GM12891 (cell line): Measurements from ENCODE around the gene SETD7.

Experiments
- PAX5 ChIP-seq: IDR thresholded peaks from 2 replicates; pipeline ENCODE4 v1.6.1; 2011; ENCODE audit warnings: low read length, moderate library complexity, mild to moderate bottlenecking; ENCODE audit not compliant: insufficient read depth, severe bottlenecking
- POLR2A ChIP-seq: IDR thresholded peaks from 2 replicates; pipeline ENCODE4 v1.6.1; 2011; ENCODE audit warnings: low read depth, low read length, control low read depth
- POLR2AphosphoS5 ChIP-seq: IDR thresholded peaks from 2 replicates; pipeline ENCODE4 v1.6.1; 2011; ENCODE audit warnings: low read depth, low read length, control low read depth
- POU2F2 ChIP-seq: IDR thresholded peaks from 2 replicates; pipeline ENCODE4 v1.6.1; 2011; ENCODE audit warnings: low read depth, mild to moderate bottlenecking, control low read depth, low read length, moderate library complexity
- SPI1 ChIP-seq: IDR thresholded peaks from 2 replicates; pipeline ENCODE4 v1.6.1; 2011; ENCODE audit warnings: low read depth, low read length, control low read depth
- TAF1 ChIP-seq: IDR thresholded peaks from 2 replicates; pipeline ENCODE4 v1.6.1; 2011; ENCODE audit warnings: low read depth, low read length, control low read depth

DNA sequence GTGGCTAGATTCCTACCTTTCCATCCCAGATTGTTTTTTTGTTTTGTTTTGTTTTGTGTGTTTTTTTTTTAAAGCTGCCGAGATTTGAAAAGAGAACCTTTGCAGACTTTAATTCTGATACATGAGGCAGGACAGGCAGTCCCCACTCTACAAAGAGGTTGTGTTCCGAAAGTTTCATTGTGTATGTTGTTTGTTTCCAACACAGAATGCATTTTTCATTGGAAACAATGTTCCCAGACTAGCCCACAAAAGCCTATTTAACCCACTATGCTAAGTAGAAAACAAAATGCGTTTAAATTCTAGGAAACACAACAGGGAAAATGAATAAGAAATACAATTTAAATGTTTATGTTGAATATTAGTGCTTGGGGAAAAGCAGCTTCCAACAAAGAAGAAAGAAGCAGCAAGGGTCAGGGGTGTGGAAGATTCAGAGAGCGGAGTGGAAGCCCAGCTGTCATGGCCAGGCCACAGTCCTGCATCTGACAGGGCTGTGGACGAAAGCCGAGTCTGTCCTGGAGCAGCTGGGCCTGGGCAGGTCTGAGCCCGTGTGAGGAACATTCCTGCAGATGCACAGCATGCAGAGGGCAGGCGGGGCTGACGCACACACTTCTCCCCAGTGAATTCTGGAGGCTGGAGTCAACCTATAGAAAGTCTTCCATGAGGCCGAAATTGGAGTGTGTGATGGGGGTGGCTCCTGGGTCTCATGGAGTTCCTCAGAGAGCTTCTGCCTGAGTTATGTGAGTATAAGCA lies 12.4 kb upstream of the SETD7 start:
- TF ChIP-seq POLR2A (no peak), TAF1 (no peak), POLR2AphosphoS5 (no peak), POU2F2 (no peak), PAX5 (no peak), SPI1 (no peak)
